Iris pigment epithelial cell (primary cell): ENCODE data around the gene CYB5B.

Experiments used
- DNase-seq: peaks from one replicate; pipeline ENCODE4 v3.0.0-alpha.2; 2011; ENCODE audit warnings: low read depth

Gene CYB5B

GRCh38 chr16:69448470-69449193 is 24.2 kb downstream of the CYB5B start:
- peak; percentile 81 for DNase-seq

GRCh38 chr16:69451166-69451565 is 26.7 kb downstream of the CYB5B start:
- DNase-seq: no peak

- DNase-seq: no peak
Measured at GRCh38 chr16:69453936-69454335, 29.5 kb downstream of the CYB5B start.

- no peak for DNase-seq
Measured at GRCh38 chr16:69463876-69464275, 39.5 kb downstream of the CYB5B start.

DNA sequence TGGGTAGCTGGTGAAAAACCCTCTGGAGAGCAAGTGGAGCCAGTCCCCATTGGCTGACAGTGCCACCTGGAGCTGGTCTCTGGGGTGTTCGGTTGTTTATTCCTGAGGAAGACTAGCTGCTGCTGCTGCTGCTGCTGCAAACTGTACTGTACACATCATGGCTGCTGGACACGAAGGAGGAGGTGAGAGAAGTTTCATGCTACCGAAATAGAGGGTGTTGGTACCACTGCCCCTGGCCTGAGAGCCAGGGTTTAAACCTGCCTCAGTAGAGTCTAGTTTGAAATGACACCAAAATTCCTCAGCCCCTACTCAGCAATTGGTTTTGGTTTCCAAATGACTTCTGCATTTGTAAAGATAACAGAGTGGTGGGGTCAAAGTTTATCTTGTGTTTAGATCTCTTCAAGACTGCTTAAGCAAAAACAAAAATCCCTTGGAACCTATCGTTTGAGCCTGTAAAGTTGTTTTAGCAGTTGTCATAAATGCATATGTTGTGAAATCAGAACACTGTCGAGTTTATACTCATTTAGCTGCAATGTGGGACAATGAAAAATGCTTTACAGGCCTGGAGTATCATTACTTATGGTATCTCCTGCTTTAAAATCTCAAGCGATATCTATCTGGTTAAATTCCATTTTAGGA is 40.8 kb downstream of the CYB5B start:
- peak; percentile 81 for DNase-seq

DNA sequence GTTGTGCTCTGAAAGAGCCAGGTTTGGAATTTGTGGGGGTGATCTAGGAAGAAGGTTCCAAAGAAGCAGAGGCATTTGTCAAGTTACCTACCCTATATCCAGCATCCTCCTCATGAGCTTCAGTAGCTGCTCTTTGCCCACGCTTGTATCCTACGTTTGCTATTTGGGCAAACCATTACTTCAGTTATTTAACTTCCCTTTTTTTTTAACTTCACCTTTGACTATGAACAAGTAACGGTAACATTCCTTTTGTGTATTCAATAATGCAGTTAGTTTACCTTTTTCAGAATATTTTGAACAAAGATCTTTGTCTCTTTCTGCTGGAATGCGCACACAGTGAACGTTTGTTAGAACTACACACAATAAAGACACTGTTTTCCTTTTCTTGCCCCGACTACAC is 41.5 kb downstream of the CYB5B start:
- no peak for DNase-seq

DNA sequence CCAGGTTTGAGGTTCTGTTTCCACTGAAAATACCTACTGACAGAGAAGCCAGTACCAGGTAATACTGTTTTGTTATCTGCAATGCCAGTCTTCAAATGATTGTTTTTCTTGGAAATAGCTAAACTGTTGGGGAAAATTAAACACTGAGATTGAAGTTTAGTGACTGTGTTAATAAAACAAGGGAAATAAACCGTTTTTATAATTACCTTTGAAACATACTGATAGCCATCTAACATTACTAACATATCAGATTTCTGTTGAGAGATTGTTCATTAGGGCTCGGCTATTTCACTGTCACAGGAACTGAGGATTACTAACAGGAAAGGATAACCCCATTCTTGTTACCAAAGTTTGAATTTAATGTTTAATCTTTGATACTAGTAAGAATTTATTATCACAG is 42.1 kb downstream of the CYB5B start:
- no peak for DNase-seq

DNA sequence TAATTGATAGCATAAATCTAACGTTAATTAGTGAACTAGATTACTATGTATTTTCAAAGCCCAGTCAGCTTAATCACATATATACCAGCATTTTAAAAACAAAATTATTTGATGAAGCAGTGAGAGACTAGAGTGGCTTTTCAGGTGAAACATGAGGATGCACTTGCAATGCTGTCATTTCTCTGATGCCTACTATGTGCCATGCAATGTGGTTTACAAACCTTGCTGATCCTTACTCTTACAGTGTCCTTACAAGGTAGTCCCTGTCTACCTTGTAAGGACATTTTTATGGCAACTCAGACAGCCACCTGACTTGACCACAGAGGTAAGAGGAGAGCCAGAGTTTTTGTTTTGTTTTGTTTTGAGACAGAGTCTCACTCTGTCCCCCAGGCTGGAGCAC is 42.7 kb downstream of the CYB5B start:
- no peak for DNase-seq

DNA sequence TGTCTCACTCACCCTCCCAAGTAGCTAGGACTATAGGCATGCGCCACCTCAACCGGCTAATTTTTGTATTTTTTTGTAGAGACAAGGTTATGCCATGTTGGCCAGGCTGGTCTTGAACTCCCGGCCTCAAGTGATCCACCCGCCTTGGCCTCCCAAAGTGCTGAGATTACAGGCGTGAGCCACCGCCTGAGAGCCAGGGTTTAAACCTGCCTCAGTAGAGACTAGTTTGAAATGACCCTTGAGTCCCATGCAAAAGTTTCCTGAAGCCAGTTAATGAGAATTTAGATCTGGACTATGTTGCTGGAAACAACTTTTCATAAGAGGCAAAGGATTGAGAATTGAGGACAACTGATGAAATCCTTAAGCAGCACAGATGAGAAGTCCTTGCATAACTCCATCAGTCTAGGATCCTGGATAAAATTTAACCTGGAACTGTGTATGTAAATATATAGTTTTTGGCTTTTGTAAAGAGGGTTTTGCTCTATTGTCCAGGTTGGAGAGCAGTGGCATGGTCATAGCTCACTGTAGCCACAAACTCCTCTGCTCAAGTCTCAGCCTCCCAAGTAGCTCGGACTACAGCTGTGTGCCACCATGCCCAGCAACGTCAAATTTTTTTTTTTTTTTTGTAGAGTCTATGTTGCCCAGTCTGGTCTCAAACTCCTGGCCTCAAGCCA is 43.2 kb downstream of the CYB5B start:
- DNase-seq: no peak

GRCh38 chr16:69469807-69470561 is 45.6 kb downstream of the CYB5B start:
- no peak for DNase-seq

GRCh38 chr16:69471121-69471520 is 46.7 kb downstream of the CYB5B start:
- no peak for DNase-seq

DNA sequence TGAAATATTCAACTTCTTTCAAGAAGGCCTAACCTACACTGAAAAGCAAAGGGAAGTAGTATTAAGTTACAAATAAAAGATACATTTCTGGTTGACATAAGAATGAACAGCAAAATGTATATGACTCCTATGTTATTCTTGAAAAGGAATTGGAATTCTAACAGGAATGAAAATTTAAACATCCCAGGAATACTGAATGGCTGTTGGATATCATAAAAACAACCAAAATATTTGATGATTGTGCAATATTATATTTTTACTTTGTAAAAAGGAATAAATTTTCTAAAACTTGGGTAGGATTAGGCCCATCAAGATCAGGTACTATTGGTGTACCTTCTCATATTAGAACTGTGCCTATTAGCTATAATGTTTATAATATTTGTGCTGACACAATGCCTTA is 50.0 kb downstream of the CYB5B start:
- no peak for DNase-seq

DNA sequence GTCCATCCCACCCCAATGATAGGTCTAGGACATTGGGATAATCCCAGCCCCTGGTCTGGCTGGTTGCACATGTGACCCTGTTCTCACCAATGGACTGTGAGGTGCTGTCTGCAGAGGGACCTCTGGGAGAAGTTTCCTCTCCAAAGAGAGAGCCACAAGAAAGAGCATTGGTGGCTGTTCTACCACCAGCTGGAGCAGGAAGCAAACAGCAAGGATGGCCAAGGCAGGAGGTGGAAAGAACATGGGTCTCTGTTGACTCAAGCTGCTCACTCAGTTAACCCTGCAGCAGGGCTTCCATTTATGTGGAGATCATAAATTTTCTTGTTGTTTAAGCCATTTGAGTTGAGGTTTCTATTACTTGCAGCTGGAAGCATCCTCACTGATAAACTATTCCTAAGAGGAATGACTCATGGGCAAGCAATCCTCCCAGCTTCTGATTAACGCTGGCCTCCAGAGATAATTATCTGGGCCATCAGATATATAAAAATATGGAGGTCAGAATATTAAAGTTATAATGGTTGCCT is 52.6 kb downstream of the CYB5B start:
- peak; percentile 91 for DNase-seq

GRCh38 chr16:69477546-69477945 is 53.1 kb downstream of the CYB5B start:
- peak; percentile 46 for DNase-seq

DNA sequence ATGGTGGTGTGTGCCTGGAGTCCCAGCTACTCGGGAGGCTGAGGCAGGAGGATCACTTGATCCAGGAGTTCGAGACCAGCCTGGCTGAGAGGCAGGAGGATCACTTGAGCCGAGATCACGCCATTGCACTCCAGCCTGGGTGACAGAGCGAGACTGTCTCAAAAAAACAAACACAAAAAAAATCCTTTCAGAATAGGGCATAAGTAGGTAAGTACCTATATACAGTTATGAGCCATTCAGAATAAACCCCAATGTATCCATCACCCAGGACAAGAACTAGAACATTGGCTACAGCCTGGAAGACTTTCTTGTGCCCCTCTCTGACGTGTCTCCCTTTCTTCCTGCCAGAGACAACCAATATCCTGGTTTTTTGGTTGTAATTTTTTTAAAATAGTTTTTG is 54.3 kb downstream of the CYB5B start:
- no peak for DNase-seq

DNA sequence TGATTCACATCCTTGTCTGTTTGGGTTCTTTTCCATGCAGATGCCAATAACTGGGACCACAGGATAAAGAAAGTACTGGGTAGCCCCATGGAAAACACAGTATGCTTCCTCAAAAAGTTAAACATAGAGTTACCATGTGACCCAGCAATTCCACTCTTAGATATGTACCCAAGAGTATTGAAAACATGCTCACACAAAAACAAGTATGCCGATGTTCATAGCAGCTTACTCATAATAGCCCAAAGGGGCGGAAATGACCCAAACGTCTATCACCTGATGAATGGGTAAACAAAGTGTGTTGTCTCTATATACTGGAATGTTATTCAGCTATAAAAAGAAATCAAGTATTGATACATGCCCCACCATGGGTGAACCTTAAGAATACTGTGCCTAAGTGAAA is 55.4 kb downstream of the CYB5B start:
- DNase-seq: no peak

GRCh38 chr16:69481901-69482341 is 57.5 kb downstream of the CYB5B start:
- peak; percentile 62 for DNase-seq

DNA sequence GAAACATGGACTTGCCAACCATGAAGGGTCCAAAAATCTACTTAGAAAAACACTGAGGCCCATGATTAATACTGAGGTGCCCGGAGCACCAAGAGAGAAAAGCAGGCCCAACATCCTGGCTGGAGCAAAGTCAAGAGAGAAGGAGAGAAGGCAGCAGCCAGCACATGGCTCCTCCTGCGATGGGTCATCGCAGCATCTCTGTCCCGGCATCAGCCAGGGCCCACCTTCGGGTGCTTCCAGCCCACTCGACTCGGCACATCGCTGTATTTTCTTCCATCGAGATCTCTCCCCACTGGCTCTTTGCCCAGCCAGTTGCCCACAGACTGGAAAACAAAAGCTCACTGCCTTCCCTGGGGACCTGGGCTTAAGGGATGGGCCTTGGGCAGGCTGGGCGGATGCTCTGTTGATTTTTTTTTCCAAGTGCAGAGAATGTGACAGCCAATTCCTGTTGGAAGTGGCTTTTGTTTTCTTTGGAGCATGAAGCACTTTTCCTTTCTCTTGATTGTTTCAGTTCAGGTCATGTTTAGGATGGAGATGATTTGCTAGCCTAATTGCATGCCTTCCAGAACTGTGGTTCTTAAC is 58.1 kb downstream of the CYB5B start:
- DNase-seq: peak; percentile 13

- no peak for DNase-seq
Measured at GRCh38 chr16:69483611-69484010, 59.2 kb downstream of the CYB5B start.

- no peak for DNase-seq
Measured at GRCh38 chr16:69485361-69485760, 60.9 kb downstream of the CYB5B start.

GRCh38 chr16:69485816-69486215 is 61.4 kb downstream of the CYB5B start:
- DNase-seq: no peak

DNA sequence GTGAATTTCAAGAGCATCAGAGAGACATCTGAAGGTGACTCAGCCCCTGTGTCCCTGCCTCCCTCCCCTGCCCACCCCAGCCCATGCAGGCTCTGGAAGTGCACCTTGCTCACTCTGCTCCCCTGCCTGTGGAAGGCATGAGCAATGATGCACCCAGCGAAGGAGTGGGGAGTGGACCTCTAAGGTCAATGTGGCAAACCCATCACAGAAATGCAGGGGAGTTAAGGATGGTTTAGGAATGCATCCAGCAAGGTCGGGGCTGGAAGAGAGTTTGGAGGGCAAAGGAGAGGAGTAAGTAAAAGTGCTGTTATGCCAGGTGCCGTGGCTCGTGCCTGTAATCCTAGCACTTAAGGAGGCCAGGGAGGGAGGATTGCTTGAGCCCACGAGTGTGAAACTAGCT is 61.9 kb downstream of the CYB5B start:
- DNase-seq: no peak
